GM12873 (cell line): Measurements from ENCODE around the gene INF2.

Experiments used
- CTCF ChIP-seq: IDR thresholded peaks from 2 replicates; pipeline ENCODE4 v1.5.1; 2012; ENCODE audit warnings: low read depth, mild to moderate bottlenecking, moderate library complexity, low read length, control low read depth; ENCODE audit not compliant: insufficient read depth; ENCODE audit errors: missing control alignments

The INF2 gene

GRCh38 chr14:104666981-104667380, 22.4 kb upstream of the INF2 start:
- no peak for TF ChIP-seq CTCF

- no peak for TF ChIP-seq CTCF
Observed at GRCh38 chr14:104669697-104670096, 19.7 kb upstream of the INF2 start.

GRCh38 chr14:104673481-104673880, 15.9 kb upstream of the INF2 start:
- no peak for TF ChIP-seq CTCF

GRCh38 chr14:104675447-104675846, 14.0 kb upstream of the INF2 start:
- no peak for TF ChIP-seq CTCF

- no peak for TF ChIP-seq CTCF
Observed at GRCh38 chr14:104676130-104676693, 13.2 kb upstream of the INF2 start.

GRCh38 chr14:104676694-104677511, 12.5 kb upstream of the INF2 start:
- no peak for TF ChIP-seq CTCF

- no peak for TF ChIP-seq CTCF
Observed at GRCh38 chr14:104677512-104678332, 11.7 kb upstream of the INF2 start.
